K562 (cell line): Measurements from ENCODE around the gene PIK3C2B. TPM values are rescaled to one million over a fixed set of nuclear protein-coding genes. Genes with fewer than 3 reads are reported as not detected.

Experiments
- BCLAF1 ChIP-seq, 2 experiments: fragments of 450-650 bp in 1 of 2; IDR thresholded peaks; 2 replicates each; pipeline ENCODE4 v1.6.1; 2011 to 2017; ENCODE audit warnings: low read depth in 2 of 2, antibody characterized with exemption in 1 of 2, borderline replicate concordance in 1 of 2, low read length in 1 of 2, mild to moderate bottlenecking in 1 of 2, mixed read lengths in 1 of 2; ENCODE audit not compliant: control insufficient read depth in 1 of 2
- CTCF ChIP-seq, 3 experiments: IDR thresholded peaks in 2 of 3; conservative IDR thresholded peaks in 1 of 3; 2 replicates each; pipeline ENCODE4 v1.5.1; 2011 to 2012; ENCODE audit warnings: low read length in 3 of 3, mild to moderate bottlenecking in 3 of 3, control low read depth in 2 of 3, improper control_type of control experiment in 1 of 3, inconsistent platforms in 1 of 3, low read depth in 1 of 3, mixed read lengths in 1 of 3, moderate library complexity in 1 of 3; ENCODE audit not compliant: insufficient read depth in 2 of 3
- E2F6 ChIP-seq, 2 experiments: IDR thresholded peaks; 2 replicates each; pipeline ENCODE4 v1.6.1; 2011; ENCODE audit warnings: borderline replicate concordance in 1 of 2, control low read depth in 1 of 2, low read depth in 1 of 2, low read length in 1 of 2, mild to moderate bottlenecking in 1 of 2, mixed read lengths in 1 of 2, moderate library complexity in 1 of 2; ENCODE audit not compliant: insufficient read depth in 1 of 2, insufficient read length in 1 of 2, poor library complexity in 1 of 2, severe bottlenecking in 1 of 2; ENCODE audit errors: extremely low read depth in 1 of 2
- KDM2B ChIP-seq: fragments of 250-450 bp; sonication (Bioruptor Pico); IDR thresholded peaks from 2 replicates; pipeline ENCODE4 v1.8.0; 2021; ENCODE audit warnings: mild to moderate bottlenecking, moderate library complexity
- KDM4B ChIP-seq, 2 experiments: fragments of 450-650 bp in 1 of 2; sonication (generic) in 1 of 2; IDR thresholded peaks; 2 replicates each; pipeline ENCODE4 v1.6.1; 2016 to 2017; ENCODE audit warnings: borderline replicate concordance in 2 of 2, antibody characterized with exemption in 1 of 2, low read depth in 1 of 2, mild to moderate bottlenecking in 1 of 2
- L3MBTL2 ChIP-seq: fragments of 450-650 bp; IDR thresholded peaks from 2 replicates; pipeline ENCODE4 v1.6.1; 2016; ENCODE audit warnings: mild to moderate bottlenecking, moderate library complexity
- MCM3 ChIP-seq: fragments of 450-650 bp; IDR thresholded peaks from 2 replicates; pipeline ENCODE4 v1.6.1; 2016
- MCM7 ChIP-seq, 2 experiments: fragments of 450-650 bp; IDR thresholded peaks; 2 replicates each; pipeline ENCODE4 v1.6.1; 2016 to 2018
- NR3C1 ChIP-seq: sonication (generic); formaldehyde crosslinking; IDR thresholded peaks from 2 replicates; pipeline ENCODE4 v1.8.1; 2022; ENCODE audit warnings: missing genetic modification reagents
- POLR2H ChIP-seq: IDR thresholded peaks from 2 replicates; pipeline ENCODE4 v1.6.1; 2016; ENCODE audit warnings: missing genetic modification characterization, low read depth, mild to moderate bottlenecking, control low read depth, missing compliant biosample characterization, moderate library complexity
- RNF2 ChIP-seq: sonication (generic); IDR thresholded peaks from 2 replicates; pipeline ENCODE4 v1.6.1; 2016
- SETDB1 ChIP-seq: IDR thresholded peaks from one replicate; pipeline ENCODE4 v1.6.1; 2012; ENCODE audit warnings: low read length, control low read depth, inconsistent platforms
- SIN3B ChIP-seq: fragments of 450-650 bp; IDR thresholded peaks from 2 replicates; pipeline ENCODE4 v1.6.1; 2017; ENCODE audit warnings: low read depth, mild to moderate bottlenecking, moderate library complexity
- TAL1 ChIP-seq: fragments of 450-650 bp; IDR thresholded peaks from 2 replicates; pipeline ENCODE4 v1.6.1; 2016; ENCODE audit warnings: mild to moderate bottlenecking
- ZC3H4 ChIP-seq: sonication (generic); formaldehyde crosslinking; IDR thresholded peaks from 2 replicates; pipeline ENCODE4 v1.9.0; 2021; ENCODE audit warnings: missing genetic modification reagents, borderline replicate concordance
- ZC3H8 ChIP-seq: fragments of 450-650 bp; IDR thresholded peaks from 2 replicates; pipeline ENCODE4 v1.6.1; 2017
- ZFP30 ChIP-seq: fragments of 250-450 bp; sonication (Bioruptor Pico); IDR thresholded peaks from 2 replicates; pipeline ENCODE4 v1.8.0; 2022; ENCODE audit warnings: moderate library complexity, mild to moderate bottlenecking, inconsistent platforms, borderline replicate concordance
- ZFP91 ChIP-seq: sonication (generic); formaldehyde crosslinking; IDR thresholded peaks from 2 replicates; pipeline ENCODE4 v1.8.0; 2022; ENCODE audit warnings: mild to moderate bottlenecking, missing genetic modification reagents
- ZKSCAN1 ChIP-seq: fragments of 150-350 bp; IDR thresholded peaks from 2 replicates; pipeline ENCODE4 v1.6.1; 2016; ENCODE audit warnings: low read depth, low read length
- ZNF644 ChIP-seq: fragments of 200-800 bp; sonication (Bioruptor generic); IDR thresholded peaks from 2 replicates; pipeline ENCODE4 v1.6.1; 2016; ENCODE audit warnings: low read depth, missing genetic modification characterization, missing compliant biosample characterization
- ZNF717 ChIP-seq: fragments of 250-450 bp; sonication (Bioruptor Pico); IDR thresholded peaks from 2 replicates; pipeline ENCODE4 v1.5.0; 2021
- polyA plus RNA-seq, 8 experiments: library from polyadenylated mRNA; depleted of rRNA in 4 of 8; stranded (reverse) in 5 of 8; unstranded in 3 of 8; fragments of >200 nt; fragmentation: Nextera tagmentation in 2 of 8; fragmentation: Illumina TruSeq in 1 of 8; extraction: Ambion mirVana in 2 of 8; extraction: Trizol in 1 of 8; gene quantifications; 2 replicates each; pipeline versions ENCODE4 v1.2.1 to v1.2.3, GENCODE V29; 2011 to 2014; ENCODE audit warnings: inconsistent platforms in 1 of 8, missing spikeins in 1 of 8
- total RNA-seq, 7 experiments: library from RNA; depleted of rRNA in 6 of 7; stranded (reverse); fragments of >200 nt in 6 of 7; fragmentation: Illumina TruSeq in 2 of 7; extraction: Trizol in 2 of 7; gene quantifications; 2 replicates each; pipeline versions ENCODE4 v1.2.1 to v1.2.3, GENCODE V29; 2011 to 2021; ENCODE audit warnings: low replicate concordance in 1 of 7

PIK3C2B gene
- total and polyA plus RNA-seq, 9 of the 15 experiments (the other 6 are each of a cell fraction or from before 2014, with no cell fraction given), result 0.10 to 2.9 (median 0.72) TPM

- TF ChIP-seq E2F6 (IDR thresholded peaks at IDR 0.05; ENCODE audit: borderline replicate concordance in 1 of 2, extremely low read depth in 1 of 2, insufficient read depth in 1 of 2, insufficient read length in 1 of 2, low read depth in 1 of 2, low read length in 1 of 2, poor library complexity in 1 of 2, severe bottlenecking in 1 of 2), result no peak
- no peak for TF ChIP-seq SETDB1
- TF ChIP-seq ZKSCAN1, result peak; percentile 98
- no peak for TF ChIP-seq ZFP30
- TF ChIP-seq TAL1, result no peak
- no peak for TF ChIP-seq KDM4B (IDR thresholded peaks at IDR 0.05; ENCODE audit: borderline replicate concordance in 2 of 2, low read depth in 1 of 2)
- no peak for TF ChIP-seq RNF2
- no peak for TF ChIP-seq CTCF (IDR thresholded peaks at IDR 0.05 in 2 of 3, conservative IDR thresholded peaks at IDR 0.05 in 1 of 3; ENCODE audit: insufficient read depth in 2 of 3, low read depth in 1 of 3, low read length in 3 of 3)
- no peak for TF ChIP-seq ZNF717
- TF ChIP-seq NR3C1 (CRISPR knock-in tag), result no peak
- TF ChIP-seq L3MBTL2, result peak; percentile 16
- no peak for TF ChIP-seq ZNF644
- no peak for TF ChIP-seq MCM3
- TF ChIP-seq ZC3H8, result no peak; the same call in 1 of the 2 replicates
- TF ChIP-seq POLR2H (tag), result no peak
- no peak for TF ChIP-seq ZFP91 (CRISPR knock-in tag)
- peak in 1 of 2 experiments; percentile 71; a peak in 1 of 4 replicates for TF ChIP-seq MCM7 (IDR thresholded peaks at IDR 0.05)
- no peak for TF ChIP-seq SIN3B
- no peak for TF ChIP-seq ZC3H4
- TF ChIP-seq KDM2B (CRISPR knock-in tag), result no peak
- peak in 1 of 2 experiments; percentile 6; a peak in 1 of 4 replicates for TF ChIP-seq BCLAF1 (IDR thresholded peaks at IDR 0.05; ENCODE audit: borderline replicate concordance in 1 of 2, control insufficient read depth in 1 of 2, low read depth in 2 of 2, low read length in 1 of 2)
Observed at GRCh38 chr1:204507317-204508105, 12.9 kb upstream of the PIK3C2B start (continued).
